UCSD-AML1 (cell line): Measurements from ENCODE around the gene ZNF236.

Experiments
- DNase-seq: peaks from one replicate; lab custom pipeline; 2025; ENCODE audit not compliant: unreplicated experiment; lab: John Stamatoyannopoulos, UW

The ZNF236 gene

DNA sequence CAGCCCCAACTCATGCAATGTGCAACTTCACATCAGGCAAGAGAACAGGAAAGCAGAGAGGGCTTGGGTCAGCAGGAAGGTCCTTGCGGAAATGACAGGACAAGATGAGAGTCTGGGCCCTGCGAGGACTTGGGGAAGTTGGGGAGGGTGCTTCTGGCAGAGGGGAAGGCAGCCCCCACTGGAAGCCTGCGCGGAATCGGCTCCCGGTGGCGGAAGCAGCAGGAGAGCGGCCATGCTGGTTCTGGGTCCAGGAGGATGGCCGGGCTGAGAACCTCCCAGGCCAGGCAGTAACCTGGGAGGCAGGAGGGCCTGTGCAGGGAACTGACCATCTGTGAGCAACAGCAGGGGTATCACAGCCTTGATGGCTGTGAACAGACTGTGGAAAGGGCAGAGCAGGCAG, 197.3 kb downstream of the ZNF236 start:
- DNase-seq: no peak
